Measurements from ENCODE around the gene PZP.

The PZP gene

GRCh38 chr12:9108504-9109212 lies 99.5 kb downstream of the PZP start:
- no peak overlapping the region for H3K4me3 ChIP-seq (IDR thresholded peaks at IDR 0.05; ENCODE audit: insufficient read depth, low read depth, low read length)
- no peaks in the 10 kb centered on the region for H3K27me3 ChIP-seq (ENCODE audit: insufficient read depth, low read depth)
- no peaks in the 10 kb centered on the region for H3K79me2 ChIP-seq (ENCODE audit: insufficient read depth, low read depth)
- no peak overlapping the region for H2AFZ ChIP-seq (ENCODE audit: low read depth)
- no peak overlapping the region for H3K9ac ChIP-seq
- no peak overlapping the region for H3K4me2 ChIP-seq
- no peaks in the 10 kb centered on the region for H4K20me1 ChIP-seq (ENCODE audit: insufficient read depth)
- H3K4me1 ChIP-seq (ENCODE audit: low read depth, poor library complexity, severe bottlenecking), result no peaks in the 10 kb centered on the region
- TF ChIP-seq CTCF (conservative IDR thresholded peaks at IDR 0.05; ENCODE audit: low read depth, low read length), result no peak
- H3K36me3 ChIP-seq (ENCODE audit: insufficient read depth), result no peaks in the 10 kb centered on the region
- no peak overlapping the region for H3K27ac ChIP-seq

GRCh38 chr12:9107542-9107873 lies 100.7 kb downstream of the PZP start:
- Histone ChIP-seq H3K4me3 (IDR thresholded peaks at IDR 0.05; ENCODE audit: insufficient read depth, low read depth, low read length) (no peak overlapping the region), H3K4me1 (ENCODE audit: low read depth, poor library complexity, severe bottlenecking) (no peaks in the 10 kb centered on the region), H3K27ac (no peak overlapping the region), H4K20me1 (ENCODE audit: insufficient read depth) (no peaks in the 10 kb centered on the region), H3K36me3 (ENCODE audit: insufficient read depth) (no peaks in the 10 kb centered on the region), H3K4me2 (no peak overlapping the region), H3K9ac (no peak overlapping the region), H2AFZ (ENCODE audit: low read depth) (no peak overlapping the region), H3K79me2 (ENCODE audit: insufficient read depth, low read depth) (no peaks in the 10 kb centered on the region), H3K27me3 (ENCODE audit: insufficient read depth, low read depth) (no peaks in the 10 kb centered on the region)
- no peak for TF ChIP-seq CTCF (conservative IDR thresholded peaks at IDR 0.05; ENCODE audit: low read depth, low read length)

- H3K27ac ChIP-seq, result no peak overlapping the region
- H3K79me2 ChIP-seq (ENCODE audit: insufficient read depth, low read depth), result no peaks in the 10 kb centered on the region
- no peaks in the 10 kb centered on the region for H3K27me3 ChIP-seq (ENCODE audit: insufficient read depth, low read depth)
- H3K4me1 ChIP-seq (ENCODE audit: low read depth, poor library complexity, severe bottlenecking), result no peaks in the 10 kb centered on the region
- no peak for TF ChIP-seq CTCF (conservative IDR thresholded peaks at IDR 0.05; ENCODE audit: low read depth, low read length)
- no peak overlapping the region for H3K4me2 ChIP-seq
- no peaks in the 10 kb centered on the region for H4K20me1 ChIP-seq (ENCODE audit: insufficient read depth)
- no peak overlapping the region for H2AFZ ChIP-seq (ENCODE audit: low read depth)
- H3K4me3 ChIP-seq (IDR thresholded peaks at IDR 0.05; ENCODE audit: insufficient read depth, low read depth, low read length), result no peak overlapping the region
- H3K36me3 ChIP-seq (ENCODE audit: insufficient read depth), result no peaks in the 10 kb centered on the region
- no peak overlapping the region for H3K9ac ChIP-seq
These were observed 101.3 kb downstream of the PZP start for GRCh38 chr12:9106610-9107541.

GRCh38 chr12:9106067-9106466 lies 102.1 kb downstream of the PZP start:
- H3K4me2 ChIP-seq, result no peak overlapping the region
- no peaks in the 10 kb centered on the region for H3K36me3 ChIP-seq (ENCODE audit: insufficient read depth)
- no peak for TF ChIP-seq CTCF (conservative IDR thresholded peaks at IDR 0.05; ENCODE audit: low read depth, low read length)

More at GRCh38 chr12:9106067-9106466, 102.1 kb downstream of the PZP start:
- Histone ChIP-seq H2AFZ (ENCODE audit: low read depth) (no peak overlapping the region), H3K79me2 (ENCODE audit: insufficient read depth, low read depth) (no peaks in the 10 kb centered on the region), H3K4me3 (IDR thresholded peaks at IDR 0.05; ENCODE audit: insufficient read depth, low read depth, low read length) (no peak overlapping the region), H3K27me3 (ENCODE audit: insufficient read depth, low read depth) (no peaks in the 10 kb centered on the region), H3K27ac (no peak overlapping the region), H3K4me1 (ENCODE audit: low read depth, poor library complexity, severe bottlenecking) (no peaks in the 10 kb centered on the region), H4K20me1 (ENCODE audit: insufficient read depth) (no peaks in the 10 kb centered on the region), H3K9ac (no peak overlapping the region)

All from KMS-11 (cell line).